Prostate gland (tissue), 2 donors: ENCODE results near the gene BNC2.

Experiments
- POLR2A ChIP-seq: fragments of 450-650 bp; IDR thresholded peaks from one replicate; pipeline ENCODE4 v1.6.1; 2016; ENCODE audit warnings: antibody characterized with exemption, mild to moderate bottlenecking
- POLR2AphosphoS5 ChIP-seq: sonication (generic); formaldehyde crosslinking; IDR thresholded peaks from one replicate; pipeline ENCODE4 v1.6.1; 2017; ENCODE audit warnings: antibody characterized with exemption
- TF ChIP-seq, protein P1 (sequence below), 4 experiments: fragments of 200-600 bp in 2 of 4; fragments of 450-650 bp in 2 of 4; sonication (generic) in 2 of 4; IDR thresholded peaks; 1 replicate in 3 of 4; 2 replicates in 1 of 4; pipeline ENCODE4 v1.5.1; 2016 to 2019; ENCODE audit warnings: antibody characterized with exemption in 4 of 4, mild to moderate bottlenecking in 2 of 4, moderate library complexity in 2 of 4

DNA sequence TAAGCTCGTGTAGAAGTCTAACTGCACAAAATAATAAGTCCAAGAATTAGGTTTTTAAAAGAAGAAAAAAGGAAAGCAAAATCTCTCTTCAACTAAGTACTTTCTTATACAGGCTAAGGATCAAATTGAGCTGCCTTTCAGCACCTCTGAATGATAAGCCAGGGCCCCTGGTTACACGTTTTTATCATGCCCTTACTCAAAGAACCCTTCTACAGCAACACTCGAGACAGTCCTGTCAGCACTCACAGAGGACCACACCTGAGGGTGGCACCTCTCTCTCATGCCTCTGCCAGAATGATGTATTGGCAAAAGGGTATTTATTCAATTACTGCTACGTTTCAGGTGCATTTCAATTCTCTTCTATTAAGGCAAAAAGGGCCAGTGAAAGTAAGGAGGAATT is 150.5 kb downstream of the BNC2 start:
- TF ChIP-seq, protein P1, sequence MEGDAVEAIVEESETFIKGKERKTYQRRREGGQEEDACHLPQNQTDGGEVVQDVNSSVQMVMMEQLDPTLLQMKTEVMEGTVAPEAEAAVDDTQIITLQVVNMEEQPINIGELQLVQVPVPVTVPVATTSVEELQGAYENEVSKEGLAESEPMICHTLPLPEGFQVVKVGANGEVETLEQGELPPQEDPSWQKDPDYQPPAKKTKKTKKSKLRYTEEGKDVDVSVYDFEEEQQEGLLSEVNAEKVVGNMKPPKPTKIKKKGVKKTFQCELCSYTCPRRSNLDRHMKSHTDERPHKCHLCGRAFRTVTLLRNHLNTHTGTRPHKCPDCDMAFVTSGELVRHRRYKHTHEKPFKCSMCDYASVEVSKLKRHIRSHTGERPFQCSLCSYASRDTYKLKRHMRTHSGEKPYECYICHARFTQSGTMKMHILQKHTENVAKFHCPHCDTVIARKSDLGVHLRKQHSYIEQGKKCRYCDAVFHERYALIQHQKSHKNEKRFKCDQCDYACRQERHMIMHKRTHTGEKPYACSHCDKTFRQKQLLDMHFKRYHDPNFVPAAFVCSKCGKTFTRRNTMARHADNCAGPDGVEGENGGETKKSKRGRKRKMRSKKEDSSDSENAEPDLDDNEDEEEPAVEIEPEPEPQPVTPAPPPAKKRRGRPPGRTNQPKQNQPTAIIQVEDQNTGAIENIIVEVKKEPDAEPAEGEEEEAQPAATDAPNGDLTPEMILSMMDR (IDR thresholded peaks at IDR 0.05): no peak
- TF ChIP-seq POLR2A (no peak), POLR2AphosphoS5 (no peak)
